LNCAP (cell line): ENCODE results near the gene FANCI.

Experiments used
- TF ChIP-seq, protein P1 (sequence below): fragments of 450-650 bp; IDR thresholded peaks from 2 replicates; pipeline ENCODE4 v1.5.1; 2017; ENCODE audit warnings: mild to moderate bottlenecking

FANCI gene

DNA sequence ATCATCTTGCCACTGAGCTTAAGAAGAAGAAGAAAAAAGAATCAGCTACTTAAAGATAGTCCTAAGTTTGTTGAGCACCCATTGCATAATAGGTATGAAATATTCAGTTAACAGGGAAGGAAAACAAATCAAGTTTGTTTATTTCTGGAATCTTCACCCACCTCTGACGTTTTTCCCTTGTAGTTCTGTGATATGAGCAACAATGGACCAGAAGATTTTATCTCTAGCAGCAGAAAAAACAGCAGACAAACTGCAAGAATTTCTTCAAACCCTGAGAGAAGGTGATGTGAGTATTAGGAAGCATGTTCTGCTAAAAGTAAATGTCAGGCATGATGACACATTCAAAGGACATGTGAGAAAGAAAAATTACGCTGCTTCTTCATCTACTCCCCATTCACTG lies 3.7 kb downstream of the FANCI start:
- TF ChIP-seq, protein P1, sequence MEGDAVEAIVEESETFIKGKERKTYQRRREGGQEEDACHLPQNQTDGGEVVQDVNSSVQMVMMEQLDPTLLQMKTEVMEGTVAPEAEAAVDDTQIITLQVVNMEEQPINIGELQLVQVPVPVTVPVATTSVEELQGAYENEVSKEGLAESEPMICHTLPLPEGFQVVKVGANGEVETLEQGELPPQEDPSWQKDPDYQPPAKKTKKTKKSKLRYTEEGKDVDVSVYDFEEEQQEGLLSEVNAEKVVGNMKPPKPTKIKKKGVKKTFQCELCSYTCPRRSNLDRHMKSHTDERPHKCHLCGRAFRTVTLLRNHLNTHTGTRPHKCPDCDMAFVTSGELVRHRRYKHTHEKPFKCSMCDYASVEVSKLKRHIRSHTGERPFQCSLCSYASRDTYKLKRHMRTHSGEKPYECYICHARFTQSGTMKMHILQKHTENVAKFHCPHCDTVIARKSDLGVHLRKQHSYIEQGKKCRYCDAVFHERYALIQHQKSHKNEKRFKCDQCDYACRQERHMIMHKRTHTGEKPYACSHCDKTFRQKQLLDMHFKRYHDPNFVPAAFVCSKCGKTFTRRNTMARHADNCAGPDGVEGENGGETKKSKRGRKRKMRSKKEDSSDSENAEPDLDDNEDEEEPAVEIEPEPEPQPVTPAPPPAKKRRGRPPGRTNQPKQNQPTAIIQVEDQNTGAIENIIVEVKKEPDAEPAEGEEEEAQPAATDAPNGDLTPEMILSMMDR = no peak

DNA sequence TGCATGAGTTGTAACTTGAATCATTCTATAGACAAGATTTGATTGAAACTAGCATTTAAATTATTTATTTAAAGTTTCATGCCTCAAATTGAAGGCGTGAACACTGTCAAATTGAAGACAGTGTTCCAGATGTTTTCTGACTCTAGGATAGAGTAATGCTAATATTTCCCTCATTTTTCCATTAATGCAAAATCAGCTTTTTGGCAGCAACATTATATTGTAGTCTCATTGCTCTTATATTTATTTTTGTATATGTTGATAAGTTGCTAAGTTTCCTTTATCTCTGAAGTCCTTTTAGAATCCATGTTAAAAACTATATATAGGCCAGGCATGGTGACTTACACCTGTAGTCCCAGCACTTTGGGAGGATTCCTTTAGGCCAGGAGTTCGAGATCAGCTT lies 4.8 kb downstream of the FANCI start:
- TF ChIP-seq, protein P1 = no peak

DNA sequence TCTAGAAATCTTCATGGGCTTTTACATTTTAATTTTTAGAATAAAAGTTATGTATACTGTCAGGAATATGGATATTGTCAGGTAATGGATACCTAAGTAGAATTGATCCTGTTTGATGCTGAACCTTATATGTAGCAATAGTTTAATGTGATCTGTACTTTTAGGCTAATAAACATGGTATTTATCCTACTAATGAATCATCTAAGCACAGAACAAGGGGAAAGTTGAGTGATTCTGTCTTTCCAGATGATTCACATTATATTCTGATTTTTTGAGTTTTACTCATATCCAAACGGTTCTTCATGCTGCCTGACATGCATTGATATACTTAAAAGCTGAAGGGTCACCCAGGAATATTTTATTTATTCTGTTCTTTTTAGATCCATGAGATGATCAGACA lies 34.5 kb downstream of the FANCI start:
- TF ChIP-seq, protein P1 = no peak

DNA sequence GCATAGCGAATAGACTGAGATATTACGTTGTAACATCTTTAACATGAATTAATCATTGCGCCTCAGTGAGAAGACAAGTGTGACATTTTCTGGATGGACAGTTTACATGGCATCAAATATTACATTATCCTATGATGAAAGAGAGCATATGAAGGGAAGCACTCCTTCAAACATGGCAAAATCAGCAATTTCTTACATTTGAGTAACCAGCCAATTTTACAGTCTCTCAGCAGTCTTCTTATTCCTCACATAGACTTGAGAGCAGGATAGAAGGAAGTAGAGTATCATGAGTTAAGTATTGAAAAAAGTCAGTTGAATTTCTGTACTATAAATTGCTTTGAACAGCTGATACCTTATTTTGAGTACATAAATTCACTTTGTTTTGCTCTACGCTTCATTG lies 38.9 kb downstream of the FANCI start:
- TF ChIP-seq, protein P1 = no peak

DNA sequence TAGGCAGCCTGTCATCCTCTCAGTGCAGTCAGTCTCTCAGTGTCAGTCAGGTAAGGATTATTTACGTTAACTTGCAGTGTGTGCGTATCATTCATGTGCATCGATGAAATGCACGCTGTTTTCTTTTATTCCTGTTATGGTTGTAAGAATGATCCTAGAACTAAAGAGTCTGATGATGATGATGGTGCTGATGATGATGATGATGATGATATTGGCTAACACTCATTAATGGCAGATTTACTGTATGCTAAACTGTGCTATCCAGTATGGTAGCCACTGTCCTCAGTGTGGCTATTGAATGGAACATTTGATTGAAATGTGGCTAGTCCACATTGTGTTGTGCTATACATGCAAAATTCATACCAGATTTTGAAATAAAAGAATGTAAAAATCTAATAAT lies 39.4 kb downstream of the FANCI start:
- TF ChIP-seq, protein P1 = no peak

DNA sequence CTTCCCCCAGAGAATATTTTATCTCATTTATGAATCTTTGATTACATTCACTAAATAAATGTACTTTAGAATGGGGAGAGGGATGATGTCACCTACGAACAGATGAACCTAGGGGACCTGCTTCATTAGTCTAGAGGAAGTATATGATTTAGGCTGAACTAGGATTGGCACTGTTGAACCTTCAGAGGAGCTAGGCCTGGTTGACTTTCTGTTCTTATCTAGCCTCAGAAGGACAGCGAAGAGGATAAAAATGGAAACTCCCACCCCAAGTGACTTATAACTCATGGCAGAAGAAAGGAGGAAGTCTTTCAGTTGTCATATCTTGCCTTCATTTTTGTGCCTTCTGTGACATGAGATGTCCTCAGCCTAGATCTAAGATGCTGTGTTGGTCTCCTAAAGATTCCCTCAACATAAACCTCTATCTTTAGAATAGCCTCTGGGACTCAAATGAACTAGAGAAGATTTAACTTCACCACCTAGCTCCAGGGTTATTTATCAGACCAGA lies 48.2 kb downstream of the FANCI start:
- TF ChIP-seq, protein P1 = no peak

DNA sequence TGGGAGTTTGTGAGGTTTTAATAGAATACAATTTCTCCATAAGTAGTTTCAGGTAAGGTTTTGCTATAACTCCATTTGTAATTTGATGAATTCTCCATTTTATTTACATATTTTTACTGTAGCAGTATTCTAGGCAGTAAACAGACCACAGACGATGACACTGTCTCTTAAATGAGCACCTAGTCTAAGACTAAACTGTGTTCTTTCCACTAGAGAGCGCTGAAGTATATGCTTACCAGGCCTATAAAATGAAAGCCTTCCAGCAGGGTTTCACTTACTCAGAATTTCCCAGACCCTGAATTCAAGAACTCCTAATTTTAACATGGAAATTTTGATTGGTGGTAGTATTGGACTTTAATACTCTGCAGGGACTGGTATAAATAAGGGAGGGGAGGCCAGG lies 49.2 kb downstream of the FANCI start:
- TF ChIP-seq, protein P1 = no peak

DNA sequence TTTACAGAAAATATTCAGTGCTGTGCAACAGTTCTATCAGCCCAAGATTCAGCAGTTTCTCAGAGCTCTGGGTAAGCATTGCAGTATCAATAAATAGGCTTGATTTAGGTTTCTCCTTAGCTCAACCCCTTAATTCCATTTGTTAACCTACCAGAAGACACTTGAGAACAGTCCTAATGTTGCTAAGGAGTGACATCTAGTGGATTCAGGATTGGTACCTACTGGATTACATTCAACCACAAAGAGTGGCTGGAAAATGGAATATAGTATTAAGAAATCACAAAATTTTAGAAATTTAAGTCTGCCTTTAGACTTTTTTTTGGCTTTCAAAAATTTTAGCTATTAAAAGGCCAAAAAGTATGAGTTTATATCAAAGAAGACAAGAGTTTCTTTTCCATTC lies 56.1 kb downstream of the FANCI start:
- TF ChIP-seq, protein P1 = peak; percentile 43
